Measurements from ENCODE around the gene CD44.

CD44 gene

GRCh38 chr11:35099278-35100012 is 39.5 kb upstream of the CD44 start:
- peak; percentile 83 for DNase-seq (ENCODE audit: low read depth)

DNA sequence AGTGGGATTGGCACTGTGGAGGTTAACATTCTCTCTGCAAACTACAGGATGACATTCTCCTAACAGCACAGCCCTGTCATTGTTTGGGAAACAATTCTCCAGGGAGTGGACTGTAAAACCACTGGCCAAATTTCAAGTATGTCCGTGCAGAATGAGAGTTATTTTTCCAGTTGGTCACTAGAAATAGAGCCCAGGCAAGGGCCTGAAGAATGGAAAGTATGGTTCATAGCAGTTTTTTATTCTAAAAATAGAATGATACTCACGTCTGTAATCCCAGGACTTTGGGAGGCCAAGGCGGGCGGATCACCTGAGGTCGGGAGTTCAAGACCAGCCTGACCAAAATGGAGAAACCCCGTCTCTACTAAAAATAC is 39.0 kb upstream of the CD44 start:
- DNase-seq (ENCODE audit: low read depth), result peak; percentile 95
- H3K4me3 ChIP-seq (ENCODE audit: low read length), result no peak overlapping the region
- no peak for TF ChIP-seq CTCF (conservative IDR thresholded peaks at IDR 0.05; ENCODE audit: low read length)

More at GRCh38 chr11:35099278-35100012, 39.5 kb upstream of the CD44 start:
- TF ChIP-seq CTCF (conservative IDR thresholded peaks at IDR 0.05; ENCODE audit: low read length), result 0 out of 2 replicates have a peak, but pooled peaks have one; percentile 8
- no peak overlapping the region for H3K4me3 ChIP-seq (ENCODE audit: low read length)

GRCh38 chr11:35101223-35101622 is 37.7 kb upstream of the CD44 start:
- H3K4me3 ChIP-seq (ENCODE audit: low read length), result no peak overlapping the region
- no peak for TF ChIP-seq CTCF (conservative IDR thresholded peaks at IDR 0.05; ENCODE audit: low read length)
- DNase-seq (ENCODE audit: low read depth), result peak; percentile 44

GRCh38 chr11:35102267-35102666 is 36.7 kb upstream of the CD44 start:
- H3K4me3 ChIP-seq (ENCODE audit: low read length), result no peak overlapping the region
- DNase-seq (ENCODE audit: low read depth), result no peak
- no peak for TF ChIP-seq CTCF (conservative IDR thresholded peaks at IDR 0.05; ENCODE audit: low read length)

GRCh38 chr11:35103366-35104208 is 35.4 kb upstream of the CD44 start:
- no peak overlapping the region for H3K4me3 ChIP-seq (ENCODE audit: low read length)
- DNase-seq (ENCODE audit: low read depth), result peak; percentile 36
- TF ChIP-seq CTCF (conservative IDR thresholded peaks at IDR 0.05; ENCODE audit: low read length), result no peak

DNA sequence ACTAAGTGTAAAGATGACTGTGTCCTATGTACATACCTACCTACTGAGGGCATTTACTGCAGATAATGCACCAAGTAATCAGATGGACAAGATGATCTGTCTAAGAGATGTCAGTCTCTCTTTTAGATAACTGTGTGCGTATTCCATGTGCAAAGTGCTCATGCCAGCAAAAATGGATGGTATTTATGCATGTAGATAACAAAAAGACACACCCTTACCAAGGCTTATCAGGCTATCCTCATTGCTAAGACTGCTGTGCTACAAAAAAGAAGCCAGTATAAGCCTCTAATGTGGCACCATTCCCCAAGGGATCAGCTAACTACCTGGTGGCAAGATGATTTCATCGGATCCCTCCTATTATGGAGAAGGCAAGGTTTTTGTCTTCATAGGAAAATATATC is 34.3 kb upstream of the CD44 start:
- DNase-seq (ENCODE audit: low read depth), result no peak
- TF ChIP-seq CTCF (conservative IDR thresholded peaks at IDR 0.05; ENCODE audit: low read length), result no peak
- no peak overlapping the region for H3K4me3 ChIP-seq (ENCODE audit: low read length)
